ENCODE data around the gene ATXN7L1. TPM values are rescaled to one million over a fixed set of nuclear protein-coding genes. Genes with fewer than 3 reads are reported as not detected.
A peak's percentile ranks its signal among the peaks of the same experiment; 100 is the strongest.

Gene ATXN7L1
- total RNA-seq, 4 donors from 2014 or later, result 8.0 to 14.1 (median 10.6) TPM

- 77 to 88% methylated on average over 5 of the region's 5 CpGs for WGBS, 2 donors
- no peak for DNase-seq
- H3K9me3 ChIP-seq, result no peaks in the 10 kb centered on the region
- peaks cover 0 to 3% (median 2%) of the 10 kb centered on the region in 3 donors for H3K36me3 ChIP-seq
- TF ChIP-seq CTCF (IDR thresholded peaks at IDR 0.05), result no peak
- H3K27ac ChIP-seq, result no peak overlapping the region
- no peaks in the 10 kb centered on the region for H3K27me3 ChIP-seq
- intact Hi-C loops (cut with DNase I), result no loop called here
- H3K4me3 ChIP-seq, result no peak overlapping the region
- H3K4me1 ChIP-seq, result no peaks in the 10 kb centered on the region
Observed at GRCh38 chr7:105861224-105861623, 15.2 kb downstream of the ATXN7L1 start.

DNA sequence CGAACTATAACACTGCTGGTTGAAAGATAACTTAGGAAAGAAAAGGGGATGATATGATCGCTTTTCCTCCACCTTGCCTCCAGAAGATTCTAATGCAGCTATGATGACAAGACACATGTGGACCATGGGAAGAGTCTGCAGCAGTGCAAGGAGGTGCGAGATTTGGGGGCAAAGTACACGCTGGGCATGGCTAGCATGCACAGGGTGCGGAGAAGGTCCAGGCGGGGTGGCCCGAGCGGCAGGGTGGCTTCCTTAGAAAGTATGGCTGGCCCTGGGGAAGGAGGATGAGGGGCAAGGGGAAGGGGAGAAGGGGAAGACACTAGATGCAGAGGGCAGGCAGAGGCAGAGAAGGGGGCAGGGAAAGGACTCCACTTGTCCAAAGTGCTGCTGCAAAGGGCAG lies 15.6 kb downstream of the ATXN7L1 start:
- 93 to 96% methylated on average over 8 of the region's 8 CpGs for WGBS, 2 donors
- intact Hi-C loops (cut with DNase I), result no loop called here
- no peak for DNase-seq
- Histone ChIP-seq H3K9me3 (no peaks in the 10 kb centered on the region), H3K27me3 (no peaks in the 10 kb centered on the region), H3K4me1 (no peaks in the 10 kb centered on the region), H3K27ac (no peak overlapping the region), H3K36me3 (no peaks in the 10 kb centered on the region), H3K4me3 (no peak overlapping the region)
- TF ChIP-seq CTCF (IDR thresholded peaks at IDR 0.05), result no peak
- TF ChIP-seq POLR2A (IDR thresholded peaks at IDR 0.05), result no peak

- intact Hi-C loops (cut with DNase I), result no loop called here
- no peak overlapping the region for H3K4me3 ChIP-seq
- no peak for DNase-seq
- no peak overlapping the region for H3K27ac ChIP-seq
- WGBS, 2 donors, result 81 to 89% methylated on average over 2 of the region's 2 CpGs
- H3K27me3 ChIP-seq, result no peaks in the 10 kb centered on the region
- H3K9me3 ChIP-seq, result no peaks in the 10 kb centered on the region
- no peaks in the 10 kb centered on the region for H3K36me3 ChIP-seq
- peaks cover 0 to 13% (median 0%) of the 10 kb centered on the region in 3 donors for H3K4me1 ChIP-seq
- TF ChIP-seq POLR2A (IDR thresholded peaks at IDR 0.05) (no peak), CTCF (IDR thresholded peaks at IDR 0.05) (no peak)
Observed at GRCh38 chr7:105857009-105857952, 19.1 kb downstream of the ATXN7L1 start.

GRCh38 chr7:105854498-105854897 lies 21.9 kb downstream of the ATXN7L1 start:
- H3K27me3 ChIP-seq, result no peaks in the 10 kb centered on the region
- peak overlapping the region in 1 of 4 donors; percentile 50 for H3K27ac ChIP-seq
- H3K36me3 ChIP-seq, result no peaks in the 10 kb centered on the region
- peaks cover 0 to 29% (median 0%) of the 10 kb centered on the region in 3 donors for H3K4me1 ChIP-seq
- TF ChIP-seq CTCF (IDR thresholded peaks at IDR 0.05), result no peak
- no peak for TF ChIP-seq POLR2A (IDR thresholded peaks at IDR 0.05)
- no peak overlapping the region for H3K4me3 ChIP-seq
- H3K9me3 ChIP-seq, result no peaks in the 10 kb centered on the region
- intact Hi-C loops (cut with DNase I), result no loop called here
- no peak for DNase-seq

DNA sequence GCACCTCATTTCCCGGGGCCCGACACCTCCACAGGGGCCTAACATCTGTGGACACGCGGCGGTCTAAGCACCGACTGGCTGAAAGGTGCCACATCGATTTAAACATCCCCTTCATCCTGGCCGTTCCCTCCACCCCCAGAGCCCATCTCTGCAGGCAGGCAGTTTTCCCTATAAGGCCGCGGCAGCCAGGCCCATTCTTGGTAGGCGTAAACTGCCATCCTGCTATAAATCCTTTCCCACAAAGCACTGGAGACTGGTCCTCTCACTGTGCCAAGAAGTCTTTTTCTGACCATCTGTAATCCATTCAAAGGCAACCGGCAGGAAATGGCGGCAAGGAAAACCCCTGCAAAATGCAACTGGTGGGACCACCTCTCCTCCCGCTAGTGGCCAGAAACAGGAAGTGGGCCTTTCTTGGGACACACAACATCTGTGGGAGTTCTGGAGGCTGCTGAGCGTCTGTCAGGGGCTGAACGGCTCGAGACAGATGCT lies 22.4 kb downstream of the ATXN7L1 start:
- Histone ChIP-seq H3K4me3 (peak overlapping the region in 1 of 4 donors; percentile 28), H3K27ac (peak overlapping the region in 2 of 4 donors; percentile 25 to 50)
- no peak for DNase-seq

More for the DNA sequence above, 22.4 kb downstream of the ATXN7L1 start:
- intact Hi-C loops (cut with DNase I), result no loop called here
- Histone ChIP-seq H3K9me3 (no peaks in the 10 kb centered on the region), H3K27me3 (no peaks in the 10 kb centered on the region), H3K36me3 (no peaks in the 10 kb centered on the region), H3K4me1 (peaks cover 0 to 34% (median 0%) of the 10 kb centered on the region in 3 donors)
- WGBS, 2 donors, result 54 to 89% methylated on average over 8 to 16 of the region's 17 CpGs
- no peak for TF ChIP-seq CTCF (IDR thresholded peaks at IDR 0.05)
- TF ChIP-seq POLR2A (IDR thresholded peaks at IDR 0.05), result no peak

Measured in esophagus squamous epithelium (tissue), 5 donors.